ENCODE measurements around the gene CACNB4.
"Not testable (repeated sequence)": the region's sequence is repeated elsewhere in the genome, so short reads cannot be mapped to it uniquely, and the experiment has no call there.

CACNB4 gene

GRCh38 chr2:152050915-152051314, 47.9 kb downstream of the CACNB4 start:
- DNase-seq (ENCODE audit: low read depth in 2 of 2) = no peak

- no peak for DNase-seq (ENCODE audit: low read depth in 2 of 2)
Measured at GRCh38 chr2:152050341-152050740, 48.5 kb downstream of the CACNB4 start.

GRCh38 chr2:152049541-152049940, 49.3 kb downstream of the CACNB4 start:
- DNase-seq (ENCODE audit: low read depth in 2 of 2) = no peak

- DNase-seq (ENCODE audit: low read depth in 2 of 2) = no peak
Measured at GRCh38 chr2:152047824-152048471, 50.9 kb downstream of the CACNB4 start.

GRCh38 chr2:152046940-152047339, 51.9 kb downstream of the CACNB4 start:
- DNase-seq (ENCODE audit: low read depth in 2 of 2) = no peak

GRCh38 chr2:152042636-152043615, 55.9 kb downstream of the CACNB4 start:
- DNase-seq (ENCODE audit: low read depth in 2 of 2) = no peak

- no peak for DNase-seq (ENCODE audit: low read depth in 2 of 2)
Measured at GRCh38 chr2:152038441-152038958, 60.3 kb downstream of the CACNB4 start.

- DNase-seq (ENCODE audit: low read depth in 2 of 2) = no peak
Measured at GRCh38 chr2:152037743-152038435, 61.0 kb downstream of the CACNB4 start.

GRCh38 chr2:152036611-152037469, 62.0 kb downstream of the CACNB4 start:
- DNase-seq (ENCODE audit: low read depth in 2 of 2) = peak; percentile 8 to 18

GRCh38 chr2:152034257-152034801, 64.5 kb downstream of the CACNB4 start:
- DNase-seq (ENCODE audit: low read depth in 2 of 2) = no peak

GRCh38 chr2:152033011-152033925, 65.6 kb downstream of the CACNB4 start:
- no peak for DNase-seq (ENCODE audit: low read depth in 2 of 2)

- DNase-seq (ENCODE audit: low read depth in 2 of 2) = no peak
Measured at GRCh38 chr2:152031747-152032306, 67.0 kb downstream of the CACNB4 start.

- DNase-seq (ENCODE audit: low read depth in 2 of 2) = not testable (repeated sequence)
Measured at GRCh38 chr2:152030596-152031328, 68.1 kb downstream of the CACNB4 start.

- DNase-seq (ENCODE audit: low read depth in 2 of 2) = no peak
Measured at GRCh38 chr2:152028182-152028862, 70.5 kb downstream of the CACNB4 start.

GRCh38 chr2:152025678-152026287, 73.1 kb downstream of the CACNB4 start:
- DNase-seq (ENCODE audit: low read depth in 2 of 2) = peak; percentile 58 to 77

- DNase-seq (ENCODE audit: low read depth in 2 of 2) = no peak
Measured at GRCh38 chr2:152024477-152024876, 74.4 kb downstream of the CACNB4 start.

- no peak for DNase-seq (ENCODE audit: low read depth in 2 of 2)
Measured at GRCh38 chr2:152022090-152022489, 76.8 kb downstream of the CACNB4 start.

GRCh38 chr2:152021001-152021400, 77.8 kb downstream of the CACNB4 start:
- not testable (repeated sequence) for DNase-seq (ENCODE audit: low read depth in 2 of 2)

Data from stimulated activated CD4-positive, alpha-beta T cell treated with anti-CD3 and anti-CD28 coated beads, Interleukin-1b, Interleukin-23, amount 100 ng/mL, for 4 hours (primary cell).